GM23248 (cell line): ENCODE results near the gene CCDC197. TPM values are rescaled to one million over a fixed set of nuclear protein-coding genes. Genes with fewer than 3 reads are reported as not detected.

ENCODE experiments used
- DNase-seq: peaks from one replicate; pipeline ENCODE4 v3.0.0-alpha.2; 2015
- H2AFZ ChIP-seq: fragments of 200-600 bp; sonication (generic); 2 replicates; pipeline ENCODE4 v1.6.1; 2016; ENCODE audit warnings: antibody characterized with exemption
- H3F3A ChIP-seq: fragments of 200-600 bp; sonication (generic); 2 replicates; pipeline ENCODE4 v1.6.1; 2016; ENCODE audit warnings: mild to moderate bottlenecking, antibody characterized with exemption, mixed run types; ENCODE audit not compliant: insufficient read depth
- H3K27ac ChIP-seq: fragments of 200-600 bp; sonication (generic); 2 replicates; pipeline ENCODE4 v1.5.1; 2016; ENCODE audit warnings: mild to moderate bottlenecking
- H3K27me3 ChIP-seq: fragments of 200-600 bp; sonication (generic); replicated peaks from 2 replicates; pipeline ENCODE4 v1.6.1; 2016; ENCODE audit warnings: mild to moderate bottlenecking; ENCODE audit not compliant: insufficient read depth
- H3K36me3 ChIP-seq: fragments of 200-600 bp; sonication (generic); 2 replicates; pipeline ENCODE4 v1.6.1; 2016; ENCODE audit warnings: low read depth, mild to moderate bottlenecking
- H3K4me1 ChIP-seq: fragments of 200-600 bp; sonication (generic); 2 replicates; pipeline ENCODE4 v1.6.1; 2016; ENCODE audit warnings: mild to moderate bottlenecking; ENCODE audit not compliant: insufficient read depth
- H3K4me2 ChIP-seq: fragments of 200-600 bp; sonication (generic); one replicate; pipeline ENCODE4 v1.6.1; 2016; ENCODE audit warnings: mild to moderate bottlenecking; ENCODE audit not compliant: unreplicated experiment
- H3K4me3 ChIP-seq: fragments of 200-600 bp; sonication (generic); 2 replicates; pipeline ENCODE4 v1.5.1; 2016; ENCODE audit warnings: mild to moderate bottlenecking
- H3K79me2 ChIP-seq: fragments of 200-600 bp; sonication (generic); 2 replicates; pipeline ENCODE4 v1.6.1; 2016; ENCODE audit warnings: mild to moderate bottlenecking; ENCODE audit not compliant: insufficient read depth
- H3K9ac ChIP-seq: fragments of 200-600 bp; sonication (generic); 2 replicates; pipeline ENCODE4 v1.6.1; 2016; ENCODE audit warnings: mild to moderate bottlenecking
- H3K9me2 ChIP-seq: fragments of 200-600 bp; sonication (generic); 2 replicates; pipeline ENCODE4 v1.6.1; 2016; ENCODE audit warnings: mixed run types, mild to moderate bottlenecking, moderate library complexity; ENCODE audit not compliant: insufficient read depth
- H3K9me3 ChIP-seq: fragments of 200-600 bp; sonication (generic); one replicate; pipeline ENCODE4 v1.6.1; 2017; ENCODE audit warnings: low read depth
- H4K20me1 ChIP-seq: fragments of 200-600 bp; sonication (generic); 2 replicates; pipeline ENCODE4 v1.6.0; 2016; ENCODE audit not compliant: insufficient read depth
- EZH2 ChIP-seq: fragments of 200-600 bp; sonication (generic); IDR thresholded peaks from 2 replicates; pipeline ENCODE4 v1.6.1; 2018; ENCODE audit warnings: antibody characterized with exemption, mild to moderate bottlenecking; ENCODE audit not compliant: insufficient read depth, poor library complexity, severe bottlenecking
- EZH2phosphoT487 ChIP-seq: fragments of 200-600 bp; sonication (generic); IDR thresholded peaks from 2 replicates; pipeline ENCODE4 v1.6.1; 2018; ENCODE audit warnings: antibody characterized with exemption, moderate library complexity, mild to moderate bottlenecking, low read depth; ENCODE audit not compliant: insufficient read depth
- WGBS, 2 experiments: methylation state at CpG; one replicate each; pipeline ENCODE4 v1.1.6; 2015 to 2017; ENCODE audit warnings: low lambda C conversion rate in 2 of 2, low coverage in 1 of 2; ENCODE audit errors: missing lambda C conversion rate in 2 of 2; 5-methylcytosine and 5-hydroxymethylcytosine counted together
- in situ Hi-C: fragments of 300-500 bp; cut with MboI; formaldehyde crosslinking; loops from 2 replicates; pipeline ENCODE4 v1.15.0; 2020
- polyA plus RNA-seq: library from polyadenylated mRNA; unstranded; fragments of >200 nt; fragmentation: Nextera tagmentation; extraction: Ambion mirVana; gene quantifications from 2 replicates; pipeline ENCODE4 v1.2.1, GENCODE V29; 2016
- total RNA-seq: library from RNA; depleted of rRNA; stranded (reverse); fragments of >200 nt; shearing (Covaris generic); gene quantifications from 2 replicates; pipeline ENCODE4 v1.2.3, GENCODE V29; 2014

CCDC197 gene
- total and polyA plus RNA-seq, 2 experiments from 2014 or later: not detected

GRCh38 chr14:93971635-93972027 is 25.5 kb upstream of the CCDC197 start:
- 65 to 71% methylated on average over 3 of the region's 3 CpGs for whole genome bisulfite sequencing, 2 experiments
- no peaks in the 10 kb centered on the region for H4K20me1 ChIP-seq

DNA sequence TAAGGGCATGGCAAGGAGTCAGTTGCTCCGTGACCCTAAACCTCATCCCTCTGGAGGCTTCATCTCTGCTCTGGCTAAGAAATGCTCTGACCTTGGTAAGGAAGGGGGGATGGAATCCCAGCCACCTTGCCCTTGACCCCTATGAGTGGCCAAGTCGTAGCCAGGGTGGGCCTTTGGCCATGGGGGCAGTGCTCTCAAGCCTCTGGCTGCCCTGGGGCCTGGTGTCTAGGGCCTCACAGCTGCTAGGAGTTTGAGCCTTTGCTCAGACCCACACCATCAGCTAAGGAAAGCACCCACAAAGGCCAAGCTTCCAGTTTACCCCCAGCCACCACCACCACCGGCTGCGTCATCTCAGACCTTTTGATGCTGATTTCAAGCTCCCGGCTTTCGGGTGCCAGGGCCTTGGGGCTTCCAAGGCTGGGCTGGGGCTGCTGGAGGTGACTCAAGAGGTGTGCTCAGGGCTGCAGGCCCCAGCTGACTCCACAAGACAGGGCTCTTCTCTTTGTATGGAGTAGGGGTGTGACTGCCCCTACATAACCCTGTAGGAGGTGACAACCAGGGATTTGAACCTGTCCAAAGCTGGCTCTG is 24.4 kb upstream of the CCDC197 start:
- Histone ChIP-seq H3K4me2 (no peak overlapping the region), H3K9ac (no peak overlapping the region), H3K4me1 (no peaks in the 10 kb centered on the region), H3K4me3 (no peak overlapping the region), H4K20me1 (no peaks in the 10 kb centered on the region), H3K27ac (no peak overlapping the region), H3F3A (no peaks in the 10 kb centered on the region), H3K79me2 (no peaks in the 10 kb centered on the region), H3K27me3 (peaks cover 13% of the 10 kb centered on the region; the same call in 1 of the 2 replicates), H2AFZ (no peak overlapping the region), H3K36me3 (no peaks in the 10 kb centered on the region), H3K9me2 (no peaks in the 10 kb centered on the region), H3K9me3 (no peaks in the 10 kb centered on the region)
- in situ Hi-C loops: no loop called here
- no peak for DNase-seq
- WGBS, 2 experiments: 84% methylated on average over 6 of the region's 6 CpGs
- TF ChIP-seq EZH2phosphoT487: no peak

More at GRCh38 chr14:93971635-93972027, 25.5 kb upstream of the CCDC197 start:
- H3K9me2 ChIP-seq: no peaks in the 10 kb centered on the region
- H3K27me3 ChIP-seq: peaks cover 3% of the 10 kb centered on the region; the same call in 1 of the 2 replicates
- no peaks in the 10 kb centered on the region for H3K9me3 ChIP-seq
- H3K9ac ChIP-seq: no peak overlapping the region
- no peak for DNase-seq
- in situ Hi-C loops: no loop called here
- H3K4me2 ChIP-seq: no peak overlapping the region
- TF ChIP-seq EZH2phosphoT487: no peak
- no peak for TF ChIP-seq EZH2
- no peak overlapping the region for H3K27ac ChIP-seq
- no peaks in the 10 kb centered on the region for H3K79me2 ChIP-seq
- H3F3A ChIP-seq: peaks cover 5% of the 10 kb centered on the region
- no peaks in the 10 kb centered on the region for H3K4me1 ChIP-seq
- no peak overlapping the region for H3K4me3 ChIP-seq
- H2AFZ ChIP-seq: no peak overlapping the region
- H3K36me3 ChIP-seq: no peaks in the 10 kb centered on the region

DNA sequence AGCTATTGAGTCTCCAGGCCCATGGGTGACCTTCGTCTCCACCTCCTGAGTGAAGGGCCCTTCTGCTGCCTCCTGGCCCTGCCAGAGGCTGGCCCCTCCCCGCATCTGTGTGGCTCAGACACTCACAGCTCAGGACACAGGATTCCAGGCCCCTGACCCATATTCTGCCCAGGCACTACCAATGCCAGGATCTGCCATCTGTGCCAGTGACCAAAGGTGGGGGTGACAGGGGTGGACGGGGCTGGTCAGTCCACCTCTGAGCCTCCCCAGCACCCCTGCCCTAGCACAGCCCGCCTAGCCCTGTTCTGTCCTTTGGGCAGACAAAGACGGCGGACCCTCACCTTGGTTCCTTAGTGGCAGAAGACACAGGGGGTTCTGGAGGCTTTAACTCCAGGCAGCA is 23.5 kb upstream of the CCDC197 start:
- DNase-seq: no peak
- Histone ChIP-seq H3K9me2 (no peaks in the 10 kb centered on the region), H3F3A (no peaks in the 10 kb centered on the region), H3K4me1 (no peaks in the 10 kb centered on the region), H3K4me2 (no peak overlapping the region), H4K20me1 (no peaks in the 10 kb centered on the region), H3K27me3 (peaks cover 13% of the 10 kb centered on the region; the same call in 1 of the 2 replicates), H2AFZ (no peak overlapping the region), H3K27ac (no peak overlapping the region), H3K4me3 (no peak overlapping the region), H3K79me2 (no peaks in the 10 kb centered on the region), H3K9me3 (no peaks in the 10 kb centered on the region), H3K36me3 (no peaks in the 10 kb centered on the region), H3K9ac (no peak overlapping the region)
- 77 to 85% methylated on average over 6 of the region's 6 CpGs for WGBS, 2 experiments
- in situ Hi-C loops: no loop called here
- no peak for TF ChIP-seq EZH2phosphoT487
- TF ChIP-seq EZH2: no peak

DNA sequence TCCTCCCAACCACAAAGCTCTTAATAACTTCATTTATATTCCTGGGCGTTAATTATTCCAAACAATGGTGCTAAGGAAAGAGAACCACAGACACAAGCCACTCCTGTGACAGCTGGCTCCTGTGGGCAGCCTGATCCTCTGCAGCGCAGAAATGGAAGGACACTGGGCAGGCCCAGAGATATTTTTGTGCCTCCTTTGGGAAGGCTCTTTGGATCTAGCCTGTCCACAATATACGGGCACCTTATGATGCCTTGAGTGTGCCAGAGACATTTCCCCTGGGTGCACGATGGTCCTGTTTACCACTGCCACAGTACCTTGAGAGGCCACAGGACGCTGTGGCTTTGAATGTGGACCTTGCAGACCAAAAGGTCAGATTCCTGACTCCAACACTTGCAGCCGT is 22.8 kb upstream of the CCDC197 start:
- H3K27ac ChIP-seq: no peak overlapping the region
- H4K20me1 ChIP-seq: no peaks in the 10 kb centered on the region
- H3K9me3 ChIP-seq: no peaks in the 10 kb centered on the region
- H3K4me2 ChIP-seq: no peak overlapping the region
- H3K4me1 ChIP-seq: no peaks in the 10 kb centered on the region
- peaks cover 13% of the 10 kb centered on the region; the same call in 1 of the 2 replicates for H3K27me3 ChIP-seq
- H3F3A ChIP-seq: no peaks in the 10 kb centered on the region
- H3K79me2 ChIP-seq: no peaks in the 10 kb centered on the region
- no peak for DNase-seq
- H3K9ac ChIP-seq: no peak overlapping the region
- H3K4me3 ChIP-seq: no peak overlapping the region
- 78 to 85% methylated on average over 6 of the region's 6 CpGs for WGBS, 2 experiments
- in situ Hi-C loops: no loop called here
- no peaks in the 10 kb centered on the region for H3K9me2 ChIP-seq
- TF ChIP-seq EZH2 (no peak), EZH2phosphoT487 (no peak)
- no peaks in the 10 kb centered on the region for H3K36me3 ChIP-seq
- no peak overlapping the region for H2AFZ ChIP-seq
